Stimulated activated CD4-positive, alpha-beta T cell treated with anti-CD3 and anti-CD28 coated beads, Interleukin-2, amount 100 ng/mL, for 4 hours (primary cell): ENCODE data around the gene NUMA1.

Experiments used
- DNase-seq: peaks from one replicate; pipeline ENCODE4 v3.0.0-alpha.2; 2020; ENCODE audit warnings: low read depth

Gene NUMA1

DNA sequence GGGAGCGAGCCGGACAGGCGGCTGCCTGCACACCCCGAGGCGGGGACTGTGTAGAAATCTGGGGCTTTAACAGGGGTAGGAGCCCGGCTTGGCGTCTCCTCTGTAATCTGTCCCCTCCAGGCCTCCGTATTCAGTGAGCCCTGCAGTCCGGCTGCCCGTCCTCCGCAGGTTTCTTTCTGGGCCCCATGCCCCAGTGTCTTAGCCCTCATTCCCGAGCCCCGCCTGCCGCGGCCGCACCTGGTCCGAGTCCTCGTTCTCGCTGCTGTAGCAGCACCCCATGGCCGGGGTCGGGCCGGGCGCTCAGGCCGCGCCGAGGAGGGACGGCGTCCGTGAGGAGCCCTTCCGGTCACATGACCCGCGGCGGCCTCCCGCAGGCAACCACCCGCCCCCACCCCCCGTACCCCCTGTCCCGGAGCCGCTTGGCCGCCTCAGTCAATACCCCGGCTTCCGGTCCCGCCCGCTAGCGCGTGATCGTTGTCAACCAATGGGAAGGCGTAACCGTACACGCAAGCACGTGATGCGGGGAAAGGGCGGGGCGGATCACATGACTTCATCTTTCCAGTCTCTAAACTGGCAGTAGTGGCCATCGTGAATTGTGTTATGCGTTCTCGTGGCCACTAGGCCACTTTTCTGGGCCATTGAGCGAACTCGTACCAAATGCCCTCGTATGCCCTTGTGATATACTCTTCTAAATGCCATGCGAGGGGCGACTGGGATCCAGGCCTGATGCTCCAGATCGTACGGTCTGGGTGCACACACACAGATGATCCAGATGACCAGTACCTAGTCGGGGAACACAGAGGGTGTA is 22.8 kb upstream of the NUMA1 start, which contains the start of gene LAMTOR1:
Gene LAMTOR1 (minus strand): TSS at position 352 of the 808 bp plus-strand sequence. CDS start 73 bp downstream, at position 279.
- DNase-seq, result peak; percentile 97

DNA sequence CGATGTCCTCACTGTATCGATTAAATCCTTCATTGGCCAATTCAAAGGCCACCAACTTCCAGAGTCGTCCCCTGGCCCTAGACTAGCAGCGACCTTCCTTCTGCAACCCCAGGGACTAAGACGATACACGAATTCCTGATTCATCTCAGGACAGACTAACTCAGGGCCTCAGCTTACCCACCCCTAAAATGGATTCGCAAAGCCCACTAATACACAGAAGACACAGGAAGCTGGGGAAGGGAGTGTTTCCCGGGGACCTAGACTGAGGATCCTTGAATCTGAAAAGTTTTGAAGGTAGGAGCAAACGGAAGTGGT is 22.2 kb upstream of the NUMA1 start:
- no peak for DNase-seq

DNA sequence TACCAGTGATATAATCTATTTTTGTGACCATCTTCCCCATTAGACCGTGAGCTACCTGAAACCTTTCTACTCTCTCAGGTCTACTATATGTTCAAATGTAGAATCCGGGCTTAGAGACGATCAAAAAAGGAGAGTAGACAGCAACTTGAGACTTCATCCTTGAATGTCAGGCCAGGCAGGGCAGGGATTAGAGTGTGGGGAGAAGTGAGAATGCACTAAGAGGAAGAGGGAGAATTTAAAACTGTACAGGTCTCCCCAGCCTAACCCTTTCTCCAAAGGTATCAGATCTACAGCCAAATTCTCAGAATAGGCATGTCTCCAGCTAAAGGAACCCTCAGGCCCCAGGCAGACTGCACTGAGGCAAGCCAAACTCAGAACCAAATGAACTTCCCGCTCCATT is 21.8 kb upstream of the NUMA1 start:
- no peak for DNase-seq

DNA sequence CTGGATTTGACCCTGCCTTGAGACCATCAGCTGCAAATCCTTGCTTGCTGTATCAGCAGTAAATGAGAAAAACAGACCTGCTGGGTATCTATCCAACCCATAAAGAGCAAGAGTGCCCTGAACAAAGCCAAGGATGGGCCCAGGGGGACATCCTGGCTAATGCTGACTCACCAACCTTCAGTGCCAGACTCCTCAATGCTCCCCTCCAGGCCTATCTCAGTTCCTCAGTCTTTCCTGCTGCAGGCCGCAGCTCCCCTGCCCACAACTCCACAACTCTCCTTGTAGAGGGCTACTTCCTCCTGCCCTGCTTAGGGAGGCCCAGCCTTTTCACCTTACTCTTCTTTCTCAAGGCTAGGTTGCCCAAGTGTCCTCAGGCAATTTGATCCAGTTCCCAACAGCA is 20.1 kb upstream of the NUMA1 start:
- DNase-seq, result no peak

DNA sequence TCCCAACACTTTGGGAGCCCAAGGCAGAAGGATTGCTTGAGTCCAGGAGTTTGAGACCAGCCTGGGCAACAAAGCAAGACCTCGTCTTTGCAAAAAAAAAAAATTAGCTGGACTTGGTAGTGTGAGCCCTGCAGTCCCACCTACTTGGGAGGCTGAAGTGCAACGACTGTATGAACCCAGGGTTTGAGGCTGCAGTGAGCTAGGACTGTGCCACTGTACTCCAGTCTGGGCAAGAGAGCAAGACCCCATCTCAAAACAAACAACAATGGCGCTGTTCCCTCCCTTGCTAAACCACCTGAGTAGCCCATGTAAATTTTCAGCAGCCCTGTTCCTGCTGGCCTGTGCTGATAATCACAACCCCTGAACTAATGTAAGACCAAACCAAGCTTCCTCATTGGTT is 19.7 kb upstream of the NUMA1 start:
- DNase-seq, result no peak

DNA sequence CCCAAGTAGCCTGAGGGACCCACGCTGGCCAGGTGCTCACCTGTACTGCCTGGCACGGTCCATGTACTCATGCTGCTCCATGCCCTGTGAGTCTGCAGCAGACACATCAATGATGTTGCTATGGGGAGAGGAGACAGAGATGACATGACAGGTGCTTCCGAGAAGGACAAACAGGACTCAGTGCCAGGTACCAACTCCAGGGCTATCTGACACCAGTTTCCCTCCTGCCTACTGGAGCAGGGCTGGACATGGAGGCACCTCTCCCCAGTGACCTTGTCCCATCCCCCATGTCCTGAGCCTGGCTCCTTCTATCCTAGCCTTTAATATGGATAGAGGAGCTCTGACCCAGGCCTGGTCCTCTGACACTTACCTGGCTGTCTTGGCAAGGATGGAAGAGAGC is 18.4 kb upstream of the NUMA1 start:
- DNase-seq, result no peak

DNA sequence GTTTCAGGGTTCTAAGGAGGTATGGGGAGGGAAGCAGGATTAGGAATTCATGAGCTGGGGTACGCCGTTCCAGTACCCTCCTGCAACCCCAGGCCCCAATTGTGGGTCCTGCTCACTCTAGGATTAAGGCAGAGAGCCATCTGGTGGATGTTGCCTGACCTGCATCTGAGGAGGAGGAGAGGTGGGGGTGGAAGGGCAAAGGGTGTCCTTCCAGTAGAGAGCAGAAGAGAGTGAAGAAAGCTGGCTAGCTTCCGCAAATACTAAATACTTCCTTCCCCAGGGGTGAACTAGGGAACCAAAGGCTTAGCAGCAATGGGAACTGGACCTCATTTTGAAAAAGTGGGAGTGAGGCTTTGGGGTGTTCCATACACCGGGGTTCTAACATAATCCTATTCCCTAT is 10.9 kb upstream of the NUMA1 start:
- peak; percentile 56 for DNase-seq

DNA sequence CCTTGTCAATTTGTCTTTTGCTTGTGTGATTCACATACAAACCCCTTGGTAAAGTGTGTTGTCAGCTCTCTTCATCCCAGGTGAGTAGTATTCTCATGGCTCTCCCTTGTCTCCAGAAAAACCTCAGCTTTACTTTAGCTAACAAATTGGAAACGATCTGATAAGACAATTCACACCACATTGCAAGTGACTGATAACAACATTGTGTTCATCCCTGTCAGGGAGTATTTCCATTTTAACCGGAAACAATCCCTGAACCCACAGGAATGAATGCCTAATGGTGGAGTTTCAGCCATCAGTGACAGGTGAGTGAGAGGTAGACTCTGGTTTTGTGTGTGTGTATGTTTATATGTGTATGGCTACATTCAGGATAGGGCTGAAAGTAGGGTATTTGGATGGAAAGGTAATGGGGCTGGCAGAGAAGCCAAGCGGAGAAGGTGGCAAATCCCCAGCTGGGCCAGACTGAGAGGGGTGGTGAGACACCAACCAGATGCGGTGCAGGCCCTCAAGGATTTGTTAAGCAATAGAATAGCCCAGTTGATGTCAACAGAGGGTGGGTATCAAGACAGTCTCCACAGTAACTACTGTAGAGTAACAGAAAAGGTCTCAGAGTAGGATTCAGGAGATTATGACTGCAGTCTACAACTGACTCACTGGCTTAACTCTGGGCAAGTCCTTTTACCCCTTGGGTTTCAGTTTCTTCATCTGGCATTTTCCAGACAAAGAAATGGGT is 7.9 kb upstream of the NUMA1 start:
- no peak for DNase-seq

DNA sequence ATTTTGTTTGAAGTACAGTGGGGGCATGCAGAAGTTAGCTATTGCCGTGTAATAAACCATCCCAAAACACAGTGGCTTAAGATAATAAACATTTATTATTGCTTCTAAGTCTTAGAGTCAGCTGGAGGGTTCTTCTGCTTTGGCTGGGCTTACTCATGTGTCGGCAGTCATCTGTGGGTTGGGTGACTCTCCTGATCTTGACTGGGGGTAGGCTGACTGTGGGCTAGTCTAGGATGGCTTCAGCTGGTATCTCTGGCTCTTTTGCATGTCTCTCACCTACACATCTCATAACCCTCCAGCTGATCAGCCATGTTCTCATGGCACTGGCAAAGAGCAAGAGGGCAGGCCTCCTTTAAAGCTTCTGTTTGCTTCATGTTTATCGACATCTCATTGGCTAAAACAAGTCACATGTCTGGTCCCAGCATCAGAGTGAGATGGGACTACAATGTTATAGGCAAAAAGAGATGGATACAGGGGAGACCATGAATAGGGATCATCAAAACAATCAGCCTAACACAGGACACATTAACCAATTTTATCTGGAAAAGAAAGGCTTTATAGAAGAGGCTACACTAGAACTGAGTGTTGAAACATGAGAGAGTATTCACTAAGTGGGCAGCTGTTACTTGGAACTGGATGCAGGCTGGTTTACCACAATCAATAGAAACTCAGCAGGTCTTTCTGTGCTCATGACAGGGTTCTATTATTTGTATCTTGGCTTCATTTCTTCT is 5.4 kb upstream of the NUMA1 start:
- no peak for DNase-seq

DNA sequence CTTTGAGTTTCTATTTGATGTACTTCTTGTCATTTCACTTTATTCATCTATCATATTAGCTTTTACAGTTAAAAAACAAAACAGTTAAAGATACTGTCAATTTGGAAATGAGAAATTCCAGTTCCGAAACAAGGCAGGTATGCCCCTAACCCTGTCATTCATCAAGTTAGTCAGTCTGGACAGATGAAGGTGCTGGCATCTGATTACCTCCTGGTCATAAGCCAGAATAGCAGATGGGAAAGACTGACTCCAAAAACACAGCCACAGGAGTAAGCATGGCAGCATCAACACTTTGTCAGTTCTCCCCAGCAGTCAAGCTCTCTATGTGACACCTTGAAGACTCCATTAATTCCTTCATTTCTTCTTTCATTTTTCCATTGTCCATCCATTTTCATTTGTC is 4.6 kb upstream of the NUMA1 start:
- no peak for DNase-seq

DNA sequence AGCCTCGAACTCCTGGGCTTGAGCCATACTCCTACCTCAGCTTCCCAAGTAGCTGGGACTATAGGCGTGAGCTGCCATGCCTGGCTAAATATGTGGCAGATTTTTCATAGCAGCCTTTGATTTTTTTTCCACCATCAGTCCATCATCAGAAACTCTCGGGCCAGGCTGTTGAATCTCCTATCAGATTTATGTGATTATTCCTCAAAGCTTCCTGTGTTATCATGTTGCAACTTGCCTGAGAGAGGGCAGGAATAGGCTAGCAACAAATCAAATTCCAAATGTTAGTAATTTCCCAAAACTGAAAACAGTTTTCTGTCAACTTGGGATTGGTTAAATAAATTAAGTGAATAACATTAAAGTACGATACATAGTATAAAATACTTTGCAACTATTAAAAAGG is 3.7 kb upstream of the NUMA1 start:
- DNase-seq, result no peak

DNA sequence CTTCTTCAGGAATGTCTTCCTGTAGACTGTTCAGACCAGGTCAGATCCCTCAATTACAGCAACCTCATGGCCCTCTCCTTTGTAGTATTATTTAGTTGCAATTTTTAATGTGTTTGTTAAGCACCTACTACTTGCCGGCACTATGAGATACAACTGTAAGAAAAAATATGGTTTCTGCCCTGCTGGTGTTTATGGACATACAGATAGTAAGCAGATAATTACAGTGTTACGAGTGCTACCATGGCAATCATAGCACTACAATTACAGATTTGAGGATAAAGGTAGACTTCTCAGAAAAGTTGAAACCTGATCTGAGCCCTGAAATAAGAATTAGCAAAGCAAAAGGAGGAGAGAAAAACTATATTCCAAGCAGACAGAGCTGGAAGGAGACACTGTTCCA is 3.1 kb upstream of the NUMA1 start:
- no peak for DNase-seq

DNA sequence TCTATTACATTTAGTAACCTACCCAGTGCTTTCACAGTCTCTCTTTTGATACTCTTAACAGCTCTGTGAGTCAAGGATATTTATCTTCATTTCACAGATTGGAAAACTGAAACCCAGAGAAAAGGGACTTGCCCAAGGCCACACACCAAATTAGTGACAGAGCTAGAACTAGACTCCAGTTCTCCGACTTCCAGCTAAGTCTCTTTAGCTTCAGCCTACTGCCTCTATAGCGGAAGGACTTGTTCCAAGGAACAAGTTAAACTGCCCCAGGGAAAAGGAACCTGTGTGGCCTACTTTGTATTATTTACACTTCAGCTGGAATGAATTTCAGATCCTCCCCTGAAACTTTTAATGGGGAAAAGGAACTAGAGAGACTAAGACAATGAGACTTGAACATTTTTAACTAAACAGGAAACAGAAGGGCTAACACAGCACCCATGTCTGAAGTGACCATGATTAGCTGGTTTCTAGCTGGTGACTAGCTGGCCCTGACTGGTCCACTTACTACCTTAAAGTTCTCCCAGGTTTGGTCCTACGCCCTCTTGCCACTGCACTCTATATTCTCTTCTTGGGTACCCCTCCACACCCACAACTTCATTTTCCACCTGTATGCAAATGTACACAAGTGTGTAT is 1.6 kb upstream of the NUMA1 start:
- DNase-seq, result no peak

DNA sequence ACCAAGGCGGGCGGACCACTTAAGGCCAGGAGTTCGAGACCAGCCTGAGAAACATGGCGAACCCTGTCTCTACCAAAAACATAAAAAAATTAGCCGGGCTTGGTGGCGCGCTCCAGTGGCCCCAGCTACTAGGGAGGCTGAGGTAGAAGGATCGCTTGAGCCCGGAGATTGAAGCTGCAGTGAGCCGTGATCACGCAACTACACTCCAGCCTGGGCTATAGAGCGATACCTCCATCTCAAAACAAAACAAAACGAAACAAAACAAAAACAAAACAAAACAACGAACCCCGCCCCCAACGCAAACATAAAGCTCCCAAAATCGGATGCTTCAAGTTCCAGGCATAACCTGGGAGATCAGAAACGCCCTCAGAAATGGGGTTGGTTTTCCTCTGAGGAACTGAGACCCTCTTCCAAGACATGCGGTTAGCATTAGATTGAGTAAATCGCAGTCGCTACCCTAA is 872 bp upstream of the NUMA1 start:
- no peak for DNase-seq

DNA sequence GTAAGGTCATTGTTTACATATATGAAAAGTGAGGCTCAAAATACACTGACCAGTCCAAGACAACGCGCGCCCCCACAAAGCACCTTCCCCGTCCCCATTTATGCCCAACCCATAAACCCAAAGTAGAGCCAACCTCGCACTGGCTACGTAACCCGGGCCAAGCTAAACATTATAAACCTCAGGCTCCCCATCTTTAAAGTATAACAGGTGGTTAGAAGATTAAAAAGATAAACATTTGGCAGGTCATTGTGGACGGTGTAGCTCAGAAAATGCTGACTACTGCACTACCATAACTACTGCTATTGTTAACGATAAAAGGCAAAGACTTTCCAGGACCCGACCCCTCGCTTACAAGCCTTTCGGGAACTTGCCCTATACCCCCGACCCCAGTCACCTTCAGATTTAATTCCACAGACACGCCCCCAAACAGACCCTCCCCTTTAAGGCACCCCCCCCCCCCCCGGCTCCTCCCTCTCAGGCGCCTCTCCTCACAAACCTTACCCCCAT is 470 bp downstream of the NUMA1 start:
- no peak for DNase-seq

DNA sequence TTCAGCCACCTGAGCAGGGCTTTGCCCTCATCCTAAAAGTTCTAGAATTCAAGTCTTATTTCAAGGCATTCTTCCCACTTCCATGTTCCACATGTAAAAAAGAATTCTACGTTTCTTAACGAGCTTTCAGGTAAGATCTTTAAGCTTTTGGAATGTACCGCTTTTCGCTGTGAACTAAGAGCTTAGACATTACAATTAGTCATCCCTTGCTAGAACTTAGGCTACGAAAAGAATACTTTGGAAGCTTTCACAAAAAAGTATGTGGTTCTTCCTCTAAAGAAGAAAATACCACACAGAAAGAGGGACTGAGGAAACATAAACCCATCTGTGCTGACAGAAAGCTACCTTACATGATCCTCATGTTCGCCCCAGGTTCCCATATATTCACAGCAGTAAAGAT is 1.9 kb downstream of the NUMA1 start:
- DNase-seq, result no peak

DNA sequence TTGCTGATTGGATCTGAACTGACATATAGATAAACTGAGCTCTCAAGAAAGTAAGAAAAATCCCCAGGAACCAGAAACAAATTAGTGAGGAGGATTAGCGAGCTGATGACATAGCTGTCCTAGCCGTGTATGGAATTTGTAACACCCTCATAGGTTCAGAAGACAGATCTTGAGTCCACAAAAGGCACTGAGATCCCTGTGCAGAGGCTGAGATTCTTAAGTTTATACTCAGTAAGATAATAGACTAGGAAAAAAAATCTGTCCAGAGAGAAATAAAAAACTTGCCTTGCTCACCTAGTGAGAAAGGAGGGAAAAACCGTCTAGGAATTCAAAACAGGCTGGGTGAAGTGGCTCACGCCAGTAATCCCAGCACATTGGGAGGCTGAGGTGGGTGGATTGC is 4.6 kb downstream of the NUMA1 start:
- no peak for DNase-seq

DNA sequence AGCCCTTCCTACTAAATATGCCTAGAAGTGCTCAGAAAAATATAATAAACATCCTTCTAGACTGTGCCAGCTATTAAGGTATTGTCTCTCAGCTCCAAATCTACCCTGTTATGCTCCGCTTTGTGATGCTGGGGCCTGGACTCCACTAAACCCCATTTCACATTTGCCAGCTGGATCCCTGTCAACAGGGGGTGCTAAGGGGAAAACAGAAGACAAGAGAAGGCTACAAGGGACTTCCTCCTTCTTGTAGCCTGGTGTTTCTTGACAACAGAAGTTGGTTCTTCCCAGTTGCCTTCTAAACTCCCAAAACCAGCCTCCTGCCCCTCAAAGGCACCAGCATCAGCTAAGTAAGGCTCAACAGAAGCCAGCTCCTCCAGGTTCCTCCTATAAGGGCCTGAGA is 5.2 kb downstream of the NUMA1 start:
- DNase-seq, result no peak

DNA sequence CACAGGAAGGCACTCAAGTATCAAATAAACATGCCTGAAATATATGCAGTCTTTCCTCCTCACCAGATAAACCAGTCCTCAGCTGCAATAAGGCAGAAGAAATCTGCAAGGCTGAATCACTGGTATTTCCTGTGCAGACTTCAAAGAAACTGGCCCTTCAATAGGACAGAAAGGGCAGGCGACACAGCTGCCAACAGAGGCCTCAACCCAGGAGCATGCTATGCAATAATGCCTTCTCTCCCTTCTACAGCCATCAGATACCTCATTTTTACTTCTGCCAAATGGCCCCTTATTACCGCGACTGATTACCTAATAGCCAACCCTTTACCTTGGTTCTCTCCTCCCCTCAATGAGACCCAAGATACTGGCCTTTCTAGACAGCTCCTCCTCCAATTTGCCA is 8.0 kb downstream of the NUMA1 start:
- no peak for DNase-seq

DNA sequence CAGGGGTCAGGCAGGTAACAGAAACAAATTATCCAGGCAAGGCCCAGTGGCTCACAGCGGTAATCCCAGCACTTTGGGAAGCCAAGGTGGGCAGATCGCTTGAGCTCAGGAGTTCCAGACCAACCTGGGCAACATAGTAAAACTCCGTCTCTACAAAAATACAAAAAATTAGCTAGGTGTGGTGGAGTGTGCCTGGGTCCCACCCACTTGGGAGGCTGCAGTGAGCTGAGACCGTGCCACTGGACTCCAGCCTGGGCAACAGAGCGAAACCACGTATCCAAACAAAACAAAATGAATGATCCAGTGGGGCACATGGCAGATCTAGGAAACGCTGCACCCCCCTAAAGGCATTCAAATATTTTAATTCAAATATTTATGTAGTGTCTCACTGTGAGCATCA is 9.9 kb downstream of the NUMA1 start:
- DNase-seq, result no peak

DNA sequence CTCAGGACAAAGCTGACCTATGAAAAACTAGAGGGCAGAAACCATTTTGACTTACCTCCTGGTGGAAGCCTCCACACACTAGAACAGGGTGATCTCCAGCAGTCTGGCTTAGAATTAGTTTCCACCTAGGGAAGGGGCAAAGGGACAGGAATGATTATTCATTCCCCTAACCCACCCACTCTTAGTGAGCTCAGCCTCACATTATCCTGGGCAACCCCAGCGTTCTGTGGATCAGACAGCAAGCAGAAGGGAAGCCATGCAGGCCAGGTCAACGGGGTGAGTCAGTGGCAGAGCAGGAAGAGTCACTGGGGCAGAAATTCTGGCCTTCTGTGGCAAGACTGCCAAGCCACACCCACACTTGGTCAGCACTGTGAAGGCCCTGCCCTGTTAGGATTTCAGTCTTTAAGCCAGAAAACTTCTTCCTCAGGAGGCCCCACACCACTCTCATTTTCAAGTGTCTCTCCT is 10.5 kb downstream of the NUMA1 start:
- DNase-seq, result no peak

DNA sequence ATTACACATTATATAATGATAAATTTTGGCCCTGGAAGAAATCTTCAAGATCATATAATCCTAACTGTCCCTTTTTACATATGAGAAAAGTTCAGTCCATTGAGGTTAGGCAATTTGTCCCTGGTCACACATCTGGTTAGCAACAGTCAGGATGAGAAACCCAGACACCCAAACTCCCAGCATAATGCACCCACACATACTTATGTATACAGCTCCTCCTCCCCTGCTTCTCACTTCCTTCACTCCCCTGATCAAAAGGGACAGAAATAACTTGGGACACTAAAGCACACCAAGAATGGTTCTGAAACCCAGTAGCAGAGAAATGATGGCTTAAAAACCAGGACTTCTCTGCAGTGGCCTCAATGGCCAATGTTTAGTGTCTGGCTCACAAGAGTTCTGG is 11.1 kb downstream of the NUMA1 start:
- DNase-seq, result no peak
